GM19397 (cell line): ENCODE data around the gene RPL37.
A peak's percentile ranks its signal among the peaks of the same experiment; 100 is the strongest.
"Not testable (repeated sequence)": the region's sequence is repeated elsewhere in the genome, so short reads cannot be mapped to it uniquely, and the experiment has no call there.

Source experiments
- ATAC-seq: cut with Tn5 transposase; IDR thresholded peaks from one replicate; pipeline ENCODE4 v1.9.1; 2021; ENCODE audit warnings: mild to moderate bottlenecking, moderate library complexity; ENCODE audit not compliant: unreplicated experiment

RPL37 gene

DNA sequence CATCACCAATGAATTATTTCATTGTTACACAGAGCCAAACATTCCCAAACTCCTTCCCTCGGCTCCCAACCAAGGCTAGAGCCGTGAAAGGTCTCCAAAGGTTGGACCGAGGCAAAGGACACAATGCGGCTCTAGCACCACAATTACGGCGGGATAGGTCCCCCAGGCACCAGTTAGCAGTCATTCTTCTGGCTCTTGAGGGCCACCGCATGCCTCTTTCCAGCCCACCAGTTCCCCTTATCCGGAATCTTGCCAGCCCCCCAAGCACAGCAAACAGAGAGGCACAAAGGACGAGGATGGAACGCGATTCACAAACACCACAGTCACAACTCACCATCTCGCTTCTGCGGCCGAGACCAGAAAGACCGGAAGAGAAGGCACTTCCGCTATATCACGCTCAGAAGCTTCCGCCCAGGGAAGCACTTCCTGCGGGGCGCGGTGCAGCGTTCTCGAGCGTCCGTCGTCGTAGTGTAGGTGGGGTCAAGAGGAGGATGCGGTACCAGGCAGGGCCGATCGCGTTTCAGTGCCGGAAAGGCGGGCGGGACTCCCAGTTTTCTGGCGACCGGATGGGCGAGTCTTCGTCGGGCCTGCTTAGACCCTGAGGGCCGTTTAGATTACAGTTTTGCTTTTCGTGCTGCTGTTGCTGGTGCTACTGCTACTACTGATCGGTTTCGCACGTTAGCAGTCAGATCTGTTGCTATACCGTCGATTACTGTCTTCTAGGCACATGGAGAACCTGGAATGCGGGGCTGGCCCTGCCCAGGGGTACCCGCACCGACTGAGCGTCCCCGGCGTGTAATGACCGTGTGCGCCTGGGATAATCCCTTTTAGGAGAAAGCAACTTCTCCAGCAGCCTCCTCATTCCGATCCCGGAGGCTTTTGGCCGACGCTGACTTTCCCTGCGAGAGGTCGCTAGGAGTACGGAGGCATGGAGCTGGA, at the start of gene RPL37:
Gene RPL37, minus strand, starts transcription at position 374 of the 939 bp plus-strand sequence. Its CDS starts 37 bp downstream, at position 337.
- peak; percentile 97 for ATAC-seq

DNA sequence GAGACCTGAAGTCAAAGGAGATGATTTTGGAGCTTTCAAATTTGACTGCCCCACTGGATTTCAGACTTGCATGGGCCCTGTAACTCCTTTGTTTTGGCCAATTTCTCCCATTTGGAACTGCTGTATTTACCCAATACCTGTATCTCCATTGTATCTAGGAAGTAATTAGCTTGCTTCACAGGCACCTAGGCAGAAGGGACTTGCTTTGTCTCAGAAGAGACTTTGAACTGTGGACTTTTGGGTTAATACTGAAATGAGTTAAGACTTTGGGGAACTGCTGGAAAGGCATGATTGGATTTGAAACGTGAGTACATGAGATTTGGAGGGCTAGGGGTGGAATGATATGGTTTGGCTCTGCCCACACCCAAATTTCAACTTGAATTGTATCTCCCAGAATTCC, 48.0 kb upstream of the RPL37 start:
- ATAC-seq: not testable (repeated sequence)

DNA sequence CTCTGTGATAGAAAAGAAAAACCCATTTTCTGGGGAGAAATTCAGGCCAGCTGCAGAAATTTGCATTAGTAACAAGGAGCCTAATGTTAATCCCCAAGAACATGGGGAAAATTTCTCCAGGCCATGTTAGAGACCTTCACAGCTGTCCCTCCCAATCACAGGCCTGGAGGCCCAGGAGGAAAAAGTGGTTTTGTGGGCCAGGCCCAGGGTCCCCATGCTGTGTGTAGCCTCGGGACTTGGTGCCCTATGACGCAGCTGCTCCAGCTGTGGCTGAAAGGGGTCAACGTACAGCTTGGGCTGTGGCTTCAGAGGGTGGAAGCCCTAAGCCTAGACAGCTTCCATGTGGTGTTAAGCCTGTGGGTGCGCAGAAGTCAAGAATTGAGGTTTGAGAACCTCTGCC, 47.3 kb upstream of the RPL37 start:
- ATAC-seq: no peak

DNA sequence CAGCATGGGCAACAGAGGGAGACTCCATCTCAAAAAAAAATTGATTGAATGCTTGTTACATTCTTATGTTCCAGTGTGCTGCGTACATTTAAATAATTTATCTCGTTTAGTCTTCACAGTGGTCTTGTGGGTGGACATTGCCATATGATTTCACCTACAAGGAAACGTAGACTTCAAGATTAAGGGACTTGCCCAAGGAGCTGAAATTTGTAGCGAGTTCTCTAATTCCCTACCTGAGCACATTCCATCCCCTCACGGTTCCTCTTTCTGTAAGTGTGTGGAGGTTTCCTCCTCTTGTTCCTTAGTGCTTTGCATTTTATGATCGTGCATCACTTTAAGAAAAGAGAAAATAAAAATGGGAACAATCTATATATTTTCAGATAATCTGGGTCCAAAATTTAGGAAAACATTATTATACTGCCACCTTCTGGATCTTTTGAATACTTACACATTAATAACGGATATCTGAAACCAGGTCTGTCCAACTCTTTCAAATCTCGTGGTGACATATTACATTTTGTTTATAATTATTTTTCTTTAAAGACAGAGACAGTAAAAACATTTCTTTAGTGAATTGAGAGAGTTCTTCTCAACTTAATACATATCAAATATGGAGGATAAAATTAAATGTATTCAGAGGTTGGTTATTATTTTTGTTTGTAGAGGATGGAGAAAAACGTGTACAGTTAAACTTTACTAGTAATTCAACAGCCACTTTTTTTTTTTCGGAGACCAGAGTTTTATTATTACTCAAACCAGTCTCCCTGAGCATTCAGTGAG, 44.3 kb upstream of the RPL37 start:
- ATAC-seq: no peak

DNA sequence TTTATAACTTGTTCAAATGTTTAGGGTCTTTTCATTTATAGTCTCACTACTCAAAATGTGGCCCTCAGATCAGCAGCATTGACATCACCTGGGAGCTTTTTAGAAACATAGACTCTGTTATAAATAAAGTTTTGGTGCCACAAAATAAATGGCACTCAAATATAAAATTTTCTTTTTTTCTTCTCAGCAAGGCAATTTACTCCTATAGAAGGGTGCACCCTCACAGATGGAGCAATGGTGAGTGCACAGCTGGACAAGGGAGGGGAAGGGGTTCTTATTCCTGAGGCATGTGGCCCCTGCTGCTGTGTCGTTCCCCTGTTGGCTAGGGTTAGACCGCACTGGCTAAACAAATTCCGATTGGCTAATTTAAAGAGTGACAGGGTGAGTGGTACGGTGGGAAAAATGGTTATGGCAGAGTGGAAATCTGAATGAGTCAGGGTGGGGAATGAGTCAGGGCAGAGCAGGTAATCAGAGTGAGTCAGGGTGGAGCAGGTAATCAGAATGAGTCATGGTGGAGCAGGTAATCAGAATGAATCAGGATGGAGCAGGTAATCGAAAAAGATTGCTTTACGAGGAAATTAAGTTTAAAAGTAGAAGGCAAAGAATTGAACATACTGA, 42.5 kb upstream of the RPL37 start:
- ATAC-seq: no peak

DNA sequence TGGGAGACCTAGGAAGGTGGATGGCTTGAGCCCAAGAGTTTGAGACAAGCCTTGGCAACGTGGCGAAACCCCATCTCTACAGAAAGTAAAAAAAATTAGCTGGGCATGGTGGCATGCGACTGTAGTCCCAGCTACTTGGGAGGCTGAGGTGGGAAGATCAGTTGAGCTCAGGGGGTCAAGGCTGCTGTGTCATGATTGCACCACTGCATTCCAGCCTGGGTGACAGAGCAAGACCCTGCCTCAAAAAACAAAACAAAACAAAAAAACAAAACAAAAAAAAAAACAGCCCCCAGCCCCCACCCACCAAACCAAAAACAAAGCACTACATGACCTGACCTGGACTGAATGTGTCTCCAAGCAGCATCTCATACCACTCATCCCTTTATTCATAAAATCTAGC, 40.9 kb upstream of the RPL37 start:
- ATAC-seq: no peak

DNA sequence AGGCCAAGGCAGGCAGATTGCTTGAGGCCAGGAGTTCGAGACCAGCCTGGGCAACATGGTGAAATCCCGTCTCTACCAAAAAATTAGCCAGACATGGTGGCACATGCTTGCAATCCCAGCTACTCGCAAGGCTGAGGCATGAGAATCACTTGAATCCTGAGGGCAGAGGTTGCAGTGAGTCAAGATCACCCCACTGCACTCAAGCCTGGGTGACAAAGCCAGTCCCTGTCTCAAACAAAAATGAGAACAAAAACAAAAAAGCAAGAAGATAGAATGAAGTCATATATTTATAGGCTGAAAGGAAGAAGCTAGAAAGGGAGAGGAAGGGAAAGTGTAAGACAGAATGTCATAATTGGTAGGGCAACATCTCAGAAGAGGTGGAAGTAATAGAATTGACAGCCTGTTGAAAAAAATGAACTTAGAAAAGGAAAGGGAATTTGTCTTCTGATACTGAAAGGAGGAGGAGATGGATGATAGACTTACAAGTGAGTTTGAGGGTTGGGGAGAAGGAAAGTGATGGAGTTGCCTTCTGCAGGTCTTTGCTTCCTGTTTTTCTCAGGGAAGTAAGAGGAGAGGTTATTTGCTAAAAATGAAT, 38.4 kb upstream of the RPL37 start:
- ATAC-seq: no peak

DNA sequence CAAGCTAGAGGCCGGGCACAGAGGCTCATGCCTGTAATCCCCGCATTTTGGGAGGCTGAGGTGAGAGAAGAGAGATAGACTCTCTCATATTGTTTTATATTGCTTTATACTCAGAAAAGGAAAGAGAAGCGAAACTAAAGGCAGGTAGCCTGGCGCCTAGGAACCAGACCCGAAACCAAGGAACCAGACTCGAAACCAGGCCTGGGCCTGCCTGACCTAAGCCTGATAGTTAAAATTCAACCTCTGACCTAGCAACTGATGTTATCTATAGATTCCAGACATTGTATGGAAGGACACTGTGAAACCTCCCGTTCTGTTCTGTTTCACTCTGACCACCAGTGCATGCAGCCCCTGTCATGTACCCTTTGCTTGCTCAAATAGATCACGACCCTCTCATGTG, 37.2 kb upstream of the RPL37 start:
- ATAC-seq: not testable (repeated sequence)

DNA sequence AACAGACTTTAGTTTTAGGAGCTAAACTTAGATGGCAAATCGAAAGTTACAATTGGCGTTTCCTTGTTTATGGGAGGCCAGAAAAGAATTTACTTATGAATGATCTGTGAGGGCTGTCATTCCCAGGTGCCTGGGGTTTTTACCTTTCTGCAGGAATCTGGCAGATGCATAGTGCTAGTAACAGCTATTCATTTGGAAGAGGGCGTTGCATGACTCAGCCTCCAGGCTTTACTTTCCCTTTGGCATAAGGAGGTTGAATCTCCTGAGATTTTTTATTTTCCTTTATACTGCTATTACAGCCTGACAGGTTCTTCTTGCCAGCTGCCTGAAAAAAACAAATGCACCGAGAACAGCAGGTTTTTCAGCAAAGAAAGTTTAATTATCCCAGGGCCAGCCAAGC, 36.2 kb upstream of the RPL37 start:
- ATAC-seq: no peak

DNA sequence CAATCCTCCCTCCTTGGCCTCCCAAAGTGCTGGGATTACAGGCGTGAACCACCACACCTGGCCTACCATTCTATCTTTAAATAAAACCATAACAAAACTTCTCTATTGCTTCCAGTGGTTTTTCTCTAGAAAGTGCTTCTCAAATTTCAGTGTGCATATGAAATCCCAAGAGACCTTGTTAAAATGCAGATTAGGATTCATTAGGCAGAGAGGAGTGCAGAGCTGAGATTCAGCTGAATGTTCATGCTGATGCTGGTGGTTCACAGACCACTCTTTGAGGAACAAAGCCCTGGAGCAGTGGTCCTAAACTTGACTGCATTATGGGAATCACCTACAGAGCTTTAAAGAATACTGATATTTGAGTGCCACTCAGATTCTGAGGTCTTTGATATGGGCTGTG, 34.4 kb upstream of the RPL37 start:
- no peak for ATAC-seq

DNA sequence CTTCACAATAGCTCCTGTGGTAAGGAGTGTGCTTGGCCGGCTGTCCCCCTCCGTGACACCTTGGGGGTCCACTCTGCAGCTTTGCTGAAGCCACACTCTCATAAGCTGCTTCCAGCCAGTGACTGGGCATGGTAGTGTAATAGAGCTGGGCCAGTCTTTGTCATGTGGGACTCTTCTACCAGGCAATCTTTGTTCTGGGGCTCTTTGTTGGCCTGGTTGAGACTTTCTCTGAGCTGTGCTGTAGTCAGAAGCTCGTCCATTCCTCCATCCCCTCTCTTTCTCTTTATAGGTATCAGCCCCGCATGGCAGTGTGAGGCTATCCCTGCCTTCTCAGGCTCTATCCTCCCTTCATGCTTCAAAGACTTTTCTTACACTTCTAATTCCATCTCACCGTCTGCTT, 31.8 kb upstream of the RPL37 start:
- ATAC-seq: no peak

DNA sequence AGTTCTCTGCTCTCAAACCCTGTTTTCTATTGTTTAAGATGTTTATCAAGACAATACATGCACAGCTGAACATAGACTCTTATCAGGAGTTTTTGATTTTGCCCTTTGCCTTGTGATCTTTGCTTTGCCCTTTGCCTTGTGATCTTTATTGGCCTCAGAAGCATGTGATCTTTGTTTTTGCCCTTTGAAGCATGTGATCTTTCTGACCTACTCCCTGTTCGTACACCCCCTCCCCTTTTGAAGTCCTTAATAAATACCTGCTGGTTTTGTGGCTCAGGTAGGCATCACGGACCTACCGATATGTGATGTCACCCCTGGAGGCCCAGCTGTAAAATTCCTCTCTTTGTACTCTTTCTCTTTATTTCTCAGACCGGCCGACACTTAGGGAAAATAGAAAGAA, 30.0 kb upstream of the RPL37 start:
- ATAC-seq: not testable (repeated sequence)

DNA sequence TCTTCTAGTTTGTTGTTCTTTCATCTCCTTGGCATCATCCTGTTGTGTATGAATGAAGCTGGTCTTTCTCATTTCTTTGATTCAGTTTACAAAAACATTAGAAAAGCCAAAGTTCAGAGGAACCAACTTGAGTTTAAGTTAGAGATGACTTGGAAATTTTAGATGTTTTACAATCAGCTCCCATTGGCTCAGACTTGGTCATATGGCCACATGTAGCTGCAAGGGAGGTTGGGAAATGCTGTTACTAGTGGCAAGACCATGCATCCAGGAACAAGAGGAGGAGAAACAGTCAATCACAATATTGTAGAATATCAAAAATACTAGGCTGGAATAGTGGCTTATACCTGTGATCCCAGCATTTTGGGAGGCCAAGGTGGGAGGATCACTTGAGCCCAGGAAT, 25.7 kb upstream of the RPL37 start:
- no peak for ATAC-seq

DNA sequence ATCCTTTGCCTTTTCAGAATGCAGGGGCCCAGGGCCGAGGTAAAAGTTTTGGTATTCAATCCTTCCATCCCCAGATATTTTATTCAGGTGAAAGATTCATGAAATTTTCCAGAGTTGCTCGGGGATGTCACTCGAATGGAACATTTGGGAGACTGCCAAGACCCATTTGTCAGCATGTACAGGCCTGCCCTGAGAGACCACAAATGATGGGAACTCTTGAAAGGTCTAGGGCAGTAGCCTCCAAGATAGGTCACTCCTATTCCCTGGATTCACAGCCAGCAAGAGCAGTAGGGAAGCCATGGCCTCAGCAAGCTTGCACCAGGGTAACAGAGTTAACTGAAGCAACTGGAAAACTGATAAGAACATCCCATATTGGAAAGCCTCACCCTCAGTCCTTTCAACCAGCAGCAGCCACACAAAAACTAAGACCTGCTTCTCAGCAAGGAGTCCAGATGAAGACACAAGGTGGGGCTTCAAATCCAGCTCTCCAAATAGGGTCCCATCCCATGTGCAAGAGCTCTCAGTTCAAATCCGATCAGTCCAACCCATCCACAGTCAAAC, 18.7 kb upstream of the RPL37 start:
- ATAC-seq: no peak

DNA sequence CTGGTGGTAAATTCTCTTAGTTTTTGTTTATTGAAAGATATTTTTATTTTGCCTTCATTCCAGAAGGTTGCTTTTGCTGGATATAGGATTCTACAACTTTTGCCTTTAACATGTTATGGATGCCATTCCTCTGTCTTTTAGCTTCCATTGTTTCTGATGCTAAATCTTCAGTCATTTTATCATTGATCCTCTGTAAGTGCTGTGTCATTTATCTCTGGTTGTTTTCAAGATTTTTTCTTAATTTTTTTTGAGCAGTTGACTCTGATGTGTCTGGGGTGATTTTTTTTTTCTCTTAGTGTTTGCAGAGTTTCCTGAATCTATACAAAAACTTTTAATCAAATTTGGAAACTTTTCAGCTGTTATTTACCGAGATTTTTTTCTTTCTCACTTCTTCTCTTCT, 12.5 kb upstream of the RPL37 start:
- ATAC-seq: no peak

DNA sequence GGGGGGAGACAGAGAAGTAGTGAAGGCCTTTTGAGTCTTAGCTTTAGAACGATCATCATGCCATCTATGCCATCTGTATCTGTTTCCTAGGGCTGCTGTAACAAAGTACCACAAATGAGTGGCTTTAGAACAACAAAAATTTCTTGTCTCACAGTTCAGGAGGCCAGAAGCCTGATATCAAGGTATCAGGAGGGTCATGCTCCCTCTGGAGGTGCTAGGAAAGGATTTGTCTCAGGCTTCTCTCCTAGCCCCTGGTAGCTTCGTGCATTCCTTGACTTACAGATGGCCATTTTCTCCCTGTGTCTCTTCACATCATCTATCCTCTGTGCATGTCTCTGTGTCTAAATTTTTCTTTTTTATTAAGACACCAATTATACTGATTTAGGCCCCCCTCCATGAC, 11.3 kb upstream of the RPL37 start:
- ATAC-seq: no peak

DNA sequence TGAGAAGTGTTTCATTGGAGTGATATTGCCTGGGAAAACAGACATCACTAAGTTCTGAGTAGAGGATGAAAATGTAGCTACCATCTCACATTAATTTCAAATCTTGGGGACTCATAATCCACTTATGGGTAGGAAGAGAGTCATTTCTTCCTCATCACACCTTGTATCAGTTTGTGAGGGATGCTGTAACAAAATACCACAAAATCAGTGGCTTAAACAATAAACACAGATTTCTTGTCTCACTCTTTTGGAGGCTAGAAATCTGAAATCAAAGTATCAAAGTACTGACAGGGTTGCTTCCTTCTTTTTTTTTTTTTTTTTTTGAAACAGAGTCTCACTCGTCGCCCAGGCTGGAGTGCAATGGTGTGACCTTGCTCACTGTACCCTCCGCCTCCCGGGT, 9.5 kb upstream of the RPL37 start:
- ATAC-seq: no peak

DNA sequence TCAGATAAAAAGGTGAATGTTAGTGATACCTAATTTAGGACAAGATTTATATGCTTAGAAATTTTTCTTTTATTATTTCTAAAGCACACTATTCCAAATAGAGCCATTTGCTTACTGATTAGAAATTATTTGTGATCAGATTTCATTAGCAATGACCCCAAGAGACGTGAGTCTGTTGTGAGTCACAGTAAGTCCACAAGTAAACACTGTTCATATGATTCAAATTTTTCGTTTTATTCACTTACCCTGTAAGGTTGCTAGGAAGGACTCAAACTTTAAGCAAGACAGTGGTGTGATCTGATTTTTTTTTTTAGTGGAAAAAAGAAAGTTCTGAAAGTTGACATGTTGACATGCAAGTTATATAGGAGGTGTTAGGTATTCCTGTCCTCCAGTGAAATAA, 7.3 kb upstream of the RPL37 start:
- no peak for ATAC-seq

DNA sequence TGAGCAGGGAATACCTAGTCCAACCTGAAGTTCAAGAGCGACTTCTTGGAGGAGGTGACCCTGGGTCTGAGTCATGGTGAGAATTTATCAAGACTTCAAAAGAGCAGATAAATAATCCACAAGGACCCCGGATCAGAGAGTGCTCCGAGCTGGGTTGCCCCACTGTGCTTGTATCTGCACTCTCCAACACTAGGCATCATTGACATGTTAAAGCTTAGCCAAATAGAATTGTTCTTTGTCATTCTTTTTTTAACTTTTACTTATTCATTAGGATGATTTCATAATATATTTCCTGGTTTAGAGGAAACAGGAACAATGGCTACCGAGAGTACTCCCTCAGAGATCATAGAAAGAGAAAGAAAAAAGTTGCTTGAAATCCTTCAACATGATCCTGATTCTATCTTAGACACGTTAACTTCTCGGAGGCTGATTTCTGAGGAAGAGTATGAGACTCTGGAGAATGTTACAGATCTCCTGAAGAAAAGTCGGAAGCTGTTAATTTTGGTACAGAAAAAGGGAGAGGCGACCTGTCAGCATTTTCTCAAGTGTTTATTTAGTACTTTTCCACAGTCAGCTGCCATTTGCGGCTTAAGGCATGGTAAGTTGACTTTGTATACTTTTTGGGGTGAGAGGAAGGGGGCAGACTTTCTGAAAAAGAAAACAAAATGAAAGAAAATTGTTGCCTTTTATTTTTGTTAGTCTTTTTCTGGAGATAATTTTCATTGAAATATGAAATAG, 6.2 kb upstream of the RPL37 start, which contains the start of gene CARD6:
Gene CARD6, plus strand, starts transcription at position 300 of the 738 bp plus-strand sequence. Its CDS starts 16 bp downstream, at position 316.
- ATAC-seq: peak; percentile 38

DNA sequence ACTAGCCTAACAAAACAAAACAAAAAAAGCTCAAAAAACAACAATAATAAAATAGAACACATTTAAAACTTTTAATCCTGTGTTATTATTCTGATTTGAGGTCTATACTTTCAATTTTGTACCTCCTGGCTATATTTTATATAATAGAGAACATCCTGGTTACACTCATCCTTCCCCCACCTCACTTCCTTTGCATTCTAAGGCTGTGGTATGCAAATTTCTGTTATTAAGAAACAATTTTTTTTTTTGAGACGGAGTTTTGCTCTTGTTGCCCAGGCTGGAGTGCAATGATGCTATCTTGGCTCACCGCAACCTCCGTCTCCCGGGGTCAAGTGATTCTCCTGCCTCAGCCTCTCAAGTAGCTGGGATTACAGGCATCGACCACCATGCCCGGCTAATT, 3.1 kb upstream of the RPL37 start:
- ATAC-seq: no peak
